Muscle of back (tissue), 11 donors: ENCODE measurements around the gene KISS1R. TPM values are rescaled to one million over a fixed set of nuclear protein-coding genes. Genes with fewer than 3 reads are reported as not detected.
A peak's percentile ranks its signal among the peaks of the same experiment; 100 is the strongest.

ENCODE experiments used
- DNase-seq, 3 donors: peaks; one replicate each; pipeline versions ENCODE4 v3.0.0 to v3.0.0-alpha.2; 2013
- polyA plus RNA-seq, 10 donors: library from polyadenylated mRNA; unstranded; fragments of 120-200 nt; gene quantifications; one replicate each; pipeline ENCODE4 v1.2.1, GENCODE V29; 2013; ENCODE audit not compliant: insufficient read length in 10 of 10

The KISS1R gene
- polyA plus RNA-seq, 10 donors, result not detected

DNA sequence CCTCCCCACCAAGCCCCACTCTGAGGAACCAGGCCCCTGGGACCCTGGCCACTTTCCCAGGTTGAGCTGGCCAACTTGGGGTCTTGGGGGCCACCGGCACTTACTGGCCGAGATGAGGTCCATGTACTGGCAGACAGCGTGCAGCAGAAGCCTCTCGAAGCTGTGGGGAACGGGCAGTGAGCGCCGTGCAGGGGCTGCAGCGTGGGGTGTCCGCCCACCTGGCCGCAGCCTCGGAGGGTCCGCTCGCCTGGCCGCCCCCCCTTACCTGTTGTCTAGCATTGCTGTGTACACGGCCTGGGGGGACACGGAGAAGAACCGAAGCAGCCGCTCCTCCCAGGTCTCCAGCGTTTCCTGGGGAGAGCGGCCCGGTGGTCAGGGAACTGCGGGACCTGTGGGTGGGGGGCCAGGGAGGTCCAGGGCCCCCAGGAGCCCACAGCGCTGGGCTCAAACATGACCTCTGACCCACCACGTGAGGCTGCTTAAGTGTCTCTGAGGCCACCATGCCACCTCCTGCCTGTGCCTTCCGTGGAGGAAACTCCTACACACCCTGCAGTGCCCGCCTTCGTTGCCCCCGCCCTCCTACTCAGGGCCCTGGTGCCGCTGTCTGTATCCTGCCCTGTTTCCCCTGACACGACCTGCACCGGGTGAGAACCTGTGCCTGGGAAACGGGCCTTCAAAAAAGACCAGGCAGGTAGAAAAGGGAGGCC is 17.6 kb upstream of the KISS1R start:
- no peak for DNase-seq

DNA sequence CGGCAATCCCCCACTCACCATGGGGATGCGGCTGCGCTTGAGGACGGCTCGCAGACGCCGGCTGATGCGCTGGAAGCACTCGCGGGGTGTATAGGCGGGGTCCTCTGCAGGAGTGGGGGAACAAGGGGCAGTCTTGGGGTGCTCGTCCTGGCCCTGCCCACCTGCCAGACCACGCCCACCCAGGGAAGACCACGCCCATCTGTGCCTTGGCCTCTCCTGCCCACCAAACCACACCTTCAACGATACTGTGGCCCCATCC is 17.2 kb upstream of the KISS1R start:
- no peak for DNase-seq

DNA sequence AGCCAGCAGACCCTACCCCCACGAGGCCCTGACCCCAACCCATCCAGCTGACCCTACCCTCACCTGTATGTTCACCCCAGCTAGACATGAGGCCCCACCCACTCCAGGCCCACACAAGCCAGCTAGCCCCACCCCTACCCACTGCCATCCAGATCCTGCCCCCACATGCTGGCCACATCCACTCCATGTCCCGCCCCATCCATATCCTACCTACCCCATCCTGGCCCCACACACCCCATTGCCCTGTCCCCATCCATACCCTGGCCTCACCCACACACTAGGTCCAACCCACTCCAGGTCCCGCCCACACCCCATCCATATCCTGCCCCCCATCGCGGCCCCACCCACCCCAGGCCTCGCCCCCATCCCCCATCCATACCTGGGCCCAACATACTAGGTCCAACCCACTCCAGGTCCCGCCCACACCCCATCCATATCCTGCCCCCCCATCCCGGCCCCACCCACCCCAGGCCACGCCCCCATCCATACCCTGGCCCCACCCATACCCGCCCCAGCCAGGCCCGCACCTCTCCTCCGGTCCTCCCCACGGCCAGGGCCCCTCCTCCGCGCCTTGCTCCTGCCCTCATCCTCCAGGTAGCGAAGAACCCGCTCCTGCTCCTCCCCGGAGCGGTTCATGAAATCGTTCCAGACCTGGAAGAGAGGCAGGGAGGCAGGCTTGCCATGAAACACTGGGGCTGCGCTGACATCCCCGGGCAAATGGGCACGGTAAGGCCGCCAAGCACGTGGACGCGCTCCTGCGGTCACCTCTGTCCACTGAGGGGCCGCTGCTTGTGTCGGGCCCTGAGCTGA is 16.6 kb upstream of the KISS1R start:
- DNase-seq, result no peak

DNA sequence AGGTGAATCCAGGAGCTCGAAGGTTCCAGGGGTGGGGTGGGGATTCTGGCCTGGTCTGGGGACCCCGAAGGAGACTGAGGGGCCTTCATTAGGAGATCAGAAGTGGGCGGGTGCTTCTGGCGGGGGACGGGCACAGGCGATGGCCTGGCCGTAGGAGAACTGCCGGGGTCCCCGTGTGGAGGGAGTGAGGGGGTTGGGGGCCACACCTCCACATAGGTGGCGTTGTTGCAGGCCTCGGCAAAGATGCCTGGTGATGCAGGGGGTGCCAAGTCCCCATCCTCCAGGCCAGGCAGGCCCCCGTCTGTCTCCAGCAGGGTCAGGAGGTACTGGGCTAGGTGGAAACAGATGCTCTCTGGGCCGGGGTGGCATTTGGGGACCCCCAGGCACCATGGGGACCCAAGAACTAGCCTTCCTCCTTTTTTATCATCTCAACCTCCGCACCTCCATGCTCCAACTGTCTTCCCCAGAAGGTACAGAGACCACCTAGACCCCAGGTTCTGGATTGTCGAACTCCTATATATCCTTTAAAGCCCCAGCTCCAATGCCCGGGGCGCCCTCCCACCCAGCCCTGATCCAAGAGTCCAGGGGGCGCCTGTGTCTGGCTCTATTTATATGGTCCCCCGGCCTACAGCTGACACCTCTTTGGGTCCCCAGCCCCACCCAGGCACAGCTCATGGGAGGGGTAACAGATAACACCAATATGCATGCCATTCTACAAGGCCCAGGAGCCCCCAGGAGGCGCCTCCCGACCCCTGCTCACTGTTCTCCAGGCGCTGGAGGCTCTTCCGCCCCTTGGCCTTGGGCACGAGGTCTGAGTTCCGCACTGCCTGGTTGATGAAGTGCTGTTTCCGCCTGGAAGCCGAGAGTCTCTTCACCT is 15.7 kb upstream of the KISS1R start:
- DNase-seq, result no peak

DNA sequence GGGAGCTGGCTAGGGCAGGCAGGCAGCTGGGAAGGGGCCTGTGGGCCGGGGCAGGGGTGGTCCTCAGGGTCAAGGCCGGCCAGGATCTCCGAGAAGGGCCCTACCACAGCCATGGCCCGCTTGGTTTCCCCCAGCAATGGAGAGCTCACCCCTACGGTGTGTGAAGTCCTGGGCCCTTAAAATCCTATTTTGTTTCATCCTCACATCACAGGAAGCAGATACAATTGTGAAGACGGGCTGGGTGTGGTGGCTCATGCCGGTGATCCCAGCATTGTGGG is 15.1 kb upstream of the KISS1R start:
- DNase-seq, result no peak

DNA sequence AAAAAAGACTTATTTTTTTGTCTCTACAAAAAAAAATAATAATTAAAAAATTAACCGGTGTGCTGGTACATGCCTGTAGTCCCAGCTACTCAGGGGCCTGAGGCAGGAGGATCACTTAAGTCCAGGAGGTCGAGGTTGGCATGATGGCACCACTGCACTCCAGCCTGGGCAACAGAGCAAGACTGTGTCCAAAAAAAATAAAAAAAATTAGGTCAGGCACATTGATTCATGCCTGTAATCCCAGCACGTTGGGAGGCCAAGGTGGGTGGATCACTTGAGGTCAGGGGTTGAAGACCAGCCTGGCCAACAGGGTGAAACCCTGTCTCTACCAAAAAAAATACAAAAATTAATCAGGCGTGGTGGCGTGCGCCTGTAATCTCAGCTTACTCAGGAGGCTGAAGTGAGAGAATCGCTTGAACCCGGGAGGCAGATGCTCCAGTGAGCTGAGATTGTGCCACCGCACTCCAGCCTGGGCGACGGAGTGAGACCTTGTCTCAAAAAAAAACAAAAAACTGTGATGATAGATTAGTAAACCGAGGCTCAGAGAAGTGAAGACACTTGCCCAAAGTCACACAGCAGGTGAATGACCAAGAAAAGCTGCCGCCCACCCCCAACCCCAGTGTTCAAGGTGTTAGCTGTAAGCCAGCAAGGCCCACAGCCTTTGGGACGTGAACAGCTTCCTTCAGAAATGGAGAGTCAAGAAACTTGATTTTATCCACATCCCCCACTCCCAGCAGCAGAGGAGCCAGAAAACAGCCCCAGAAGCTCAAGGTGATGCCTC is 14.5 kb upstream of the KISS1R start:
- no peak for DNase-seq

DNA sequence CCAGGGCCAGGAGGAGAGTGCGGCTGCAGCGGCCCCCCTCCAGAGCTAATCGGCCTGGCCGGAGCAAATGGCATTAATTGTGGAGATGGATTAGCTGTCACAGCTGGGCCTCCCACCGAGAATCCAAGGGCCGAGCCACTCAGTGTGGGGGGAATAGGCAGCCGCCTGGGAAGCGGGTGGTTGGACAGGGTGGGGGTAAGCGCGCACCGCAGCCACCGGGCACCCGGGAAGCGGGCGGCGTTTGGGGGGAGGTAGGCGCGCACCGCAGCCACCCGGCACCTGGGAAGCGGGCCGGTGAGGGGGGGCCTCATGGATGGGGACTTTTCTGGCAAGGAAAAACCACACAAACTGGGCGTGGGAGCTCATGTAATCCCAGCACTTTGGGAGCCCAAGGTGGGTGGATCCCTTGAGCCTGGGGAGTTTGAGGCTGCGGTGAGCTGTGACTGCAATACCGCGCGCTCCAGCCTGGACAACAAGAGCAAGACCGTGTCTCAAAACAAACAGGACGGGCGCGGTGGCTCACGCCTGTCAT is 13.8 kb upstream of the KISS1R start:
- DNase-seq, result peak in 1 of 3 donors; percentile 26

DNA sequence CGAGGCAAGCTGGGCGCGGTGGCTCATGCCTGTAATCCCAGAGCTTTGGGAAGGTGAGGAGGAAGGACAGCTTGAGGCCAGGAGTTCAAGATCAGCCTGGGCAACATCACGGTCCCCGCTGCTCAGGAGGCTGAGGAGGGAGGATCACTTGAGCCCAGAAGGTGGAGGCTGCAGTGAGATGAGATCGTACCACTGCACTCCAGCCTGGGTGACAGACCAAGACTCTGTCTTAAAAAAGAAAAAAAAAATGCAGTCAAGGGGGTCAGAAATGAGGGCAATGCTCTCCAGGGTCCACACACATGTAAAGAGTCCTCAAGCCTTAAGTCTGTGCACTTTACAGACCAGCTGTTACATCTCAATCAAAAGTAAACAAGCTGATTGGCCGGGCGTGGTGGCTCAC is 12.6 kb upstream of the KISS1R start:
- no peak for DNase-seq

DNA sequence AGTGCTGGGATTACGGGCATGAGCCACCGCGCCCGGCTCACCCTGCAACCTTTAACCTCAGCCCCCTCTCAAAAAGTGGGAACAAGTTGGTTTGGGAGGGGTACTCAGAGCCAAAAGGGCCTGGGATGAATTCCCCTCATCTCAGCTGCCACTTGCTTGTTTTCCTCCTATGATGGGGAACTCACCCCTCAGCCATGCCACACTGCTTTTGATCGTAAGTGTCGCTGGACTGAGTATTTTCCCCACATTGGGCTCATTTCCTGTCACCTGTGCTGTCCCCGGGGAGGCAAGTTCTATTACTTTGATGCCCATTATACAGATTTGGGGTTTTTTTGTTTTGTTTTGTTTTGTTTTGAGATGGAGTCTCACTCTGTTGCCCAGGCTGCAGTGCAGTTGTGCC is 10.7 kb upstream of the KISS1R start:
- no peak for DNase-seq

DNA sequence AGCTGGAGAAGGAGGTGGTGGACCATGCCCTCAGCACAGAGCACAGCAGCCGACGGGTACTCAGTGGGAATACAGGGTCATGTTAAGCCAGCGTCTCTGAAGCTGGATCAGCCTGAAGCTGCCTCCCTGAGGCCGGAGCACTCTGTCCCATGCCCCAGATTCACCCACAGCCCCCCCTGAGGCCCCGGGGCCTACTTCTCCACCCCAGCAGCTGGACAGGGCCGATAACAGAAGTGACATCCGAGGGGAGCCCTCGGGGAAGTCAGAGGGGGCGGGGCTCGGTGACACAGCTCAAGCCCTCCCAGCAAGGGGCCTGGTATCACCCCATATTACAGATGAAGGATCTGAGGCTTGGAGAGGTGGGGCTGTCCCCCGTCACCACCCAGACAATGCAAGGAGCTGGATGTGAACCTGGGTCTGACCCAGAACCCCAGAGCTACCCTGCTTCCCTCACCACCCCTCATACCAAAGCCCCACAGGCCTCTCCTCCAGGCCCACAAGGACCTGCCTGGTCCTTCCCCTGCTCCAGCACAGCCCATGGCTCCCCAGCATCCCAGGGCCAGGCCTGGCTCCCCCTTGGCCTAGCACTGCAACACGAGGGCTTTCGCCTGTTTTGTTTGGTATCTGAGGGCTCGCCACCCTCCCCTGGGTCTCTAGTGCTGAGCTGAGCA is 9.8 kb upstream of the KISS1R start:
- peak in 1 of 3 donors; percentile 39 for DNase-seq

DNA sequence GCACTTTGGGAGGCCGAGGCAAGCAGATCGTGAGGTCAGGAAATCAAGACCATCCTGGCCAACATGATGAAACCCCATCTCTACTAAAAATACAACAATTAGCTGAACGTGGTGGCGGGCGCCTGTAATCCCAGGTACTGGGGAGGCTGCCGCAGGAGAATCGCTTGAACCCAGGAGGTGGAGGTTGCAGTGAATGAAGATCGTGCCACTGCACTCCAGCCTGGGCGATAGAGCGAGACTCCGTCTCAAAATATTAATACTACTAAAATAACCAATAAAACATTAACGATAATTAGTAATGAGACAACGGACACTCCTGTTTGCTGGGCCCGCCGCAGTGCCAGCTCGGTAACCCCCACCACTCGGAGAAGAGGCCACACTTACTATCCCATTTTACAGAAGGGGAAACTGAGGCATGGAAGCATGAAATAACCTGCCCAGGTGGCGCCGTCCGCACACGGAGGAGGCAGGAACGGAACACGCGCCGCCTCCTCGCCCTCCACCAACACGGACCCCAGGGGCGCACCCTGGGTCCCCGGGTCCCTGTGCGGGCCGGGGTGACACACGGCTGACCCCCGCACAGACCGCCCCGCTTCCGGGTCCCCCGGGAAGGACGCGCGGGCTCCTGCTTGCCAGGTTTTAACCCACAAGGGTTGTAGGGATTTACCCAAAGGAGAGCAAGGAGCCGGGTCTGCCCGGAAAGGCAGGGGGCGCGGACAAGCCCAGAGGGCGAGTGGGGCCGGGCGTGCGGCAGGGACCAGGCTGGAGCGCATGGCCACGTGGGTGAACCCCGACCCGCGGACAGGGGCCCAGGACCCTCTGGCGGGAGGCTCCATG is 5.7 kb upstream of the KISS1R start:
- DNase-seq, result no peak

DNA sequence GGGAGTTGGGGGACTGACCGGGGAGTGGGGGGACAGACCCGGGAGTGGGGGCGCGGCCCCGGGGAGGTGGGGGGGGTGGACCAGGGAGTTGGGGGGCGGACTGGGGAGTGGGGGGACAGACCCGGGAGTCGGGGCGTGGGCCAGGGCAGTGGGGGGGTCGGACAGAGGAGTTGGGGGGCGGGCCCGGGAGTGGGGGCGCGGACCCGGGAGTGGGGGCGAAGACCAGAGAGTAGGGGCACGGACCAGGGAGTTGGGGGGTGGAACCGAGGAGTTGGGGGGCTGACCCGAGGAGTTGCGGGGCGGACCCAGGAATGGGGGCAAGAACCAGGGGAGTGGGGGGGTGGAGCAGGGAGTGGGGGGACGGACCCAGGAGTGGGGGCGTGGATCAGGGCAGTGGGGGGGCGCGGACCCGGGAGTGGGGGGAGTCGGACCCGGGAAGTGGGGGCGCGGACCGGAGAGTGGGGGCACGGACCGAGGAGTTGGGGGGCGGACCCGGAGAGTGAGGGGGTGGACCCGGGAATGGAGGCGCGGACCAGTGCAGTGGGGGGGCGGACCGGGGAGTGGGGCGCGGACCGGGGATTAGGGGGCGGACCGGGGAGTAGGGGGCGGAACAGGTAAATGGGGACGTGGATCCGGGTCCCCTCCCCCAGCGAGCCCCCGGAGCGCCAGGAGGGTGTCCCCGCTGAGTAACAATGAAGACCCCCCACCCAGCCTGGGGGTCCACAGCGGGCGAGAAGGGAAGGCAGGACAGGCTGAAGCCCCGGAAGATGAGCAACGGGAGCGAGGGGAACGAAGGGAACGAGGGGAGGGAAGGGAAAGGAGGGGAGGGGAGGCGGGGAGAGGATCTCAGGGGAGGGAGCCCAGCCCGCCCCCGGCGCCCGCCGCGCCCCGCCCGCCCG is 4.7 kb upstream of the KISS1R start:
- DNase-seq, result peak in 1 of 3 donors; percentile 60

DNA sequence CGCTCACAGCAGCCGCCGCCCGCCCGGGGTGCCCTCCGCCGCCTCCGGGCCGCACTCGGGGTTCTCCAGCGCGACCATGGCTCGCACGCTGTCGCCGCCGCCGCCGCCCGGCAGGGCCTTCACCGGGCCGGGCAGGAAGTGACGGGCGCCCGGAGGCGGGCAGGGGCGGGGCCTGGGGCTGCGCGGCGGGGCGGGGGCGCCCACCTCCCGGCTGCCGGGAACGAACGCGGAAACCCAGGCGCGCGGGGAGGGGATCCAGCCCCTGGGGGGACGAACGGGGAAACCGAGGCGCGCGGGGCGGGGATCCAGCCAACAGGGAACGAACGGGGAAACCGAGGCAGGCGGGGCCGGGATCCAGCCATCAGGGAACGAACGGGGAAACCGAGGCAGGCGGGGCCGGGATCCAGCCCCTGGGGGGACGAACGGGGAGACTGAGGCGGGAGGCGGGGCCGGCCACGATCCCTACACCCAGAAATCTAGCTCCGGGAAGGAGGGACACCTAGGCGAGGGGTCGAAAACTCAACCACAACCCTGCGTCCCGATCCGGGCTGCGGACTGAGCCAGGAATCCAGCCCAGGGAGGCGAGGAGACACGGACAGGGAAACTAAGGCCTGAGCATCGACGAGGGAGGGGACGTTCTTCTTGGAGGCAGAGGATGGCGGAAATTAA is 3.9 kb upstream of the KISS1R start, which contains the start of gene R3HDM4:
R3HDM4 (minus strand) TSS at position 140 of the 669 bp plus-strand sequence; CDS start at position 78, 62 bp downstream.
- DNase-seq, result peak; percentile 56 to 86 (median 77)

DNA sequence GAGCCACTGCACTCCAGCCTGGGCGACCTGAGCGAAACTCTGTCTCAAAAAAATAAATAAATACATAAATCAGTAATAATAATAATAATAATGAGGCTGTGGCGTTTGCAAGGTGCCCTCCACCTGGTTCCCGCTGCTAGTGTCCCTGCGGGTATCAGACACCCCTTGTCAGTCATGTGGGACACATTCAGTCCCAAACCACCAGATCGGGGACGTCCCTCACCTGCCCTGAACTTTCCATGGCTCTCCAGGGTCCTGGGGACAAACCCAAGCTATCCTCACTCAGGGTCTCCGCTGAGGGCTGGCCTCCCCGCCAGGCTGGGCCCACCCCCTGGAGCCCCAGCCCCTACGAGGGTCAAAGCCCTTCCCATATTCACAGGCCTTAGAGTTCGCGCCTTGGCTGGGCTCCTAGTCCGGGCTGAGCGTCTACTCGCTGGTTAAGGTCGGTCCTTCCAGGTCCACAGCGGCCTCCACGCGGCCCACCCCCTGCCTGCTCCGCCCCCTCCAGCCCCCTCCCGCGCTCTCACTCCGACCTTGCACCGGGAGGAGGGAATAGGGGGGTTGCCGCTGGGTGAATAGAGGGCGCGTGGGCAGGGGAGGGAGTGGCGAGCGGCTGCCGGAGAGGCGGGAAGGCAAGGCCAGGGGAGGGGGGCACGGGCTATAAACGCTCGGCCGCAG is 349 bp upstream of the KISS1R start:
- peak in 1 of 3 donors; percentile 29 for DNase-seq

DNA sequence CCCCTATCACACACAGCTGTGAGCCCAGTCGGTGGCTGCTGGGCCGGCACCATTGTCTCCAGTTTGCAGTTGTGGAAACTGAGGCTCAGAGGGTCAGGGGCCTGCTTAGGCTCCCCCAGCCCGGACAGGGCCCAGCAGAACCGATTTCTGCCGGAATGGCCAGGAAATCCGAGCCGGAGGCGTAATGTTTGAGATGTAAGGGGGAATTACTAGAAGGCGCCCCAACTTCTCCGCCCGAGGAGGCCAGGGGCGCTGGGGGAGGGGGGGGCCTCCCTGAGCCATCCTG is 962 bp downstream of the KISS1R start:
- peak in 1 of 3 donors; percentile 27 for DNase-seq

DNA sequence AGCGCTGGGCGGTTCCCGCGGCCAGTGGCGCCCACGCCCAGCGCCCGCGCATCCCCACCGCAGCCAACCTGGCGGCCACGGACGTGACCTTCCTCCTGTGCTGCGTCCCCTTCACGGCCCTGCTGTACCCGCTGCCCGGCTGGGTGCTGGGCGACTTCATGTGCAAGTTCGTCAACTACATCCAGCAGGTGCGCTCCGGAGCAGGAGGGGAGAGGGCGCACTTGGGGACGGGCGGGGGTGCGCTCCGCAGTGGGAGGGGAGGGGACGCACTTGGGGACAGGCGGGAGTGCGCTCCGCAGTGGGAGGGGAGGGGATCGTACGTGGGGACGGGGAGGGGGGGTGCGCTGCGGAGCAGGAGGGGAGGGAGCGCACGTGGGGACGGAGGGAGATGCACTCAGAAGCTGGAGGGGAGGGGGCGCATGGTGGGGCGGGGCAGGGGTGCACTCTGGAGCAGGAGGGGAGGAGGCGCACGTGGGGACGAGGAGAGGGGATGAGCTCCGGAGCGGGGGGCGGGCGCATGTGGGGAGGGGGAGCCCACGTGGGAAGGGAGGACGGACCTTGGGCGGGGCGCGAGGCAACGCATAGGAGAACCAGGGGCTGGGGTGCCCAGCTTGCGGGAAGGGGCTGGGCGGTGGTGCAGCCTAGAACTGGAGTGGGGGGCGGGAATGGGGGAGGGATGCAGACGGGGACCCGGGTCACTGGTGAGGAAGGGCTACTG is 1.5 kb downstream of the KISS1R start:
- no peak for DNase-seq
